Skeletal muscle tissue (tissue), 4 donors: ENCODE results near the gene R3HDM4. TPM values are rescaled to one million over a fixed set of nuclear protein-coding genes. Genes with fewer than 3 reads are reported as not detected.

Experiments
- H3K27ac ChIP-seq: one replicate; pipeline ENCODE4 v1.7.0; 2013; ENCODE audit warnings: mild to moderate bottlenecking, low read depth, low read length, inconsistent platforms
- H3K27me3 ChIP-seq, 3 donors: one replicate each; pipeline ENCODE4 v1.7.0; 2013; ENCODE audit warnings: low read length in 3 of 3; ENCODE audit not compliant: control insufficient read depth in 3 of 3, insufficient read depth in 3 of 3
- H3K36me3 ChIP-seq, 3 donors: one replicate each; pipeline ENCODE4 v1.7.0; 2013; ENCODE audit warnings: low read length in 3 of 3; ENCODE audit not compliant: control insufficient read depth in 3 of 3, insufficient read depth in 3 of 3
- H3K4me1 ChIP-seq, 3 donors: one replicate each; pipeline ENCODE4 v1.7.0; 2013; ENCODE audit warnings: low read length in 3 of 3, mild to moderate bottlenecking in 3 of 3; ENCODE audit not compliant: control insufficient read depth in 3 of 3, insufficient read depth in 3 of 3
- H3K4me3 ChIP-seq, 3 donors: one replicate each; pipeline ENCODE4 v1.7.0; 2013; ENCODE audit warnings: low read length in 3 of 3
- H3K9ac ChIP-seq, 3 donors: one replicate each; pipeline ENCODE4 v1.7.0; 2013; ENCODE audit warnings: low read length in 3 of 3, mild to moderate bottlenecking in 3 of 3, moderate library complexity in 2 of 3, low read depth in 1 of 3
- H3K9me3 ChIP-seq, 3 donors: one replicate each; pipeline ENCODE4 v1.7.0; 2013; ENCODE audit warnings: low read length in 3 of 3; ENCODE audit not compliant: control insufficient read depth in 3 of 3
- total RNA-seq: library from RNA; depleted of rRNA; stranded (reverse); fragments of >200 nt; gene quantifications from one replicate; pipeline ENCODE4 v1.2.3, GENCODE V29; 2014
- donor health status: Osteomylitis.

Gene R3HDM4
- total RNA-seq, 1 donor from 2014 or later, result 30.8 TPM

DNA sequence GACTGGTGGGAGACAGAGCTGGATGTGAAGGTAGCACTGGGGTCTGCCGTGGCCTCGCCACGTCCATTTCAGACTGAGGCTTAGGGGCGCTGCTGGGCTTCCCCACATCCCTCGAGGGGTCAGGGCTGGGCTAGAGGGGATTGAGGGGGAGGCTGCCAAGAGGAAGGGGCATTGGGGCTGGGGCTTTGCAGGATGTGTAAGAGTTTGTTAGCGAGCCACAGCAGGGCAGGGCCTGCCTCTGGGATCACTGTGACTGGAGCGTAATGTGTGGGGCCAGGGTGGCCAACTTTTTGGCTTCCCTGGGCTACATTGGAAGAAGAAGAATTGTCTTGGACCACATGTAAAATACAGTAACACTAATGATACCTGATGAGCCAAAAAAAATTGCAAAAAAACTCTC is 26.9 kb upstream of the R3HDM4 start:
- Histone ChIP-seq H3K27ac (no peak overlapping the region), H3K36me3 (no peaks in the 10 kb centered on the region), H3K4me1 (peaks cover 7 to 21% (median 12%) of the 10 kb centered on the region in 3 donors), H3K9ac (no peak overlapping the region), H3K27me3 (peaks cover 0 to 19% (median 10%) of the 10 kb centered on the region in 3 donors), H3K9me3 (no peaks in the 10 kb centered on the region), H3K4me3 (no peak overlapping the region)

DNA sequence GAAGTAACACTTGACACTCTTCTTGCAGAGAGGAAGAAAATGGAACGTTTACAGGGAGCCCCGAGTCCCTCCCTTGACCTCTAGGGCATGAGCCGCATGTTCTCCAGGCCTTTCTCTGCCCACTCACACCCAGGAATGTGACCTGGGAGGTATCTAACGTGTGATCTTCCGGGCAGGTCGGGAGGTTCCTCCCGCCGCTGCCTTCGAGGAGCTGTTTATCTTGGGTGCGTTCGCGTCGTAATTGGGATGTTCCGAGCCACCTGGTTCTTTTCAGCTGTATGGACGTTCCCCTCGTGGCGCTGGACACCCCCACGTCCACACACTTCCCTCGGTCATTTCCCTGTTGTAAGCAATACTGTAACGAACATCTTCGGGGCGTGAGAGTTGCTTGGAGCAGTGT is 26.4 kb upstream of the R3HDM4 start:
- Histone ChIP-seq H3K36me3 (no peaks in the 10 kb centered on the region), H3K27ac (no peak overlapping the region), H3K4me1 (peaks cover 11 to 26% (median 16%) of the 10 kb centered on the region in 3 donors), H3K27me3 (peaks cover 0 to 19% (median 10%) of the 10 kb centered on the region in 3 donors), H3K4me3 (no peak overlapping the region), H3K9me3 (no peaks in the 10 kb centered on the region), H3K9ac (no peak overlapping the region)

DNA sequence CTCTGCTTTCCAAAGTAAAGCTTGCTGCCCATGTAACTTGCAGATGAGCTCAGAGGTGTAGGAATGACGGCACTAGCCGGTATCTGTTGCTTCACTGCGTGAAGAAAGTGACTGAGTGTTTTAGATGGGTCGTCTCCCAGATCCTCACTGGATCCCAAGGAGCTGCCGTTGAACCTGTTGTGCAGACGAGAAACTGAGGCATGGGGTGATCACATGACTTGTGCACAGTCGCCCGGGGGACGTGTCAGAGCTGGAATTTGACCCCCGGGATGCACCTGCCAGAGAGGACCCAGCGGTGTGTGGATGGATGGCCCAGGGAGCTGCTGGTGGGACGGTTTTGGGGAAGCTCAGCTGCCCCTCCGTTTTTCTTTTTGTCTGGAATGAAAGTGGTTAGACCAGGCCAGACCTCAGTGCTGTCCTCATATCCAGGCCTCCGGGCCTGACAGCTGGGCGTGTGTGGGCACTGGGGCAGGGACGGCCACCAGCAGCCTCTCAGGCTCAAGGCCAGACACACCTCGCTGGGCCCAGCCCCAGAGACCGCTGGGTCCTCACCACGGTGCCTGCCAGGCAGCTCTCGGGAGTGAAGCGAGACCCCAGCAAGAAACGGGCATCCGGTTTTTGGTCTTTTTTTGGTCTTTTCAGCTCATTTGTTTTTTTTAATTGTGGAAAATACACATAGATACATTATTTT is 25.4 kb upstream of the R3HDM4 start:
- H3K9ac ChIP-seq, result no peak overlapping the region
- H3K4me3 ChIP-seq, result no peak overlapping the region
- H3K27ac ChIP-seq, result no peak overlapping the region
- H3K36me3 ChIP-seq, result no peaks in the 10 kb centered on the region
- H3K4me1 ChIP-seq, result peaks cover 21 to 36% (median 26%) of the 10 kb centered on the region in 3 donors
- no peaks in the 10 kb centered on the region for H3K9me3 ChIP-seq
- H3K27me3 ChIP-seq, result peaks cover 0 to 19% (median 7%) of the 10 kb centered on the region in 3 donors

DNA sequence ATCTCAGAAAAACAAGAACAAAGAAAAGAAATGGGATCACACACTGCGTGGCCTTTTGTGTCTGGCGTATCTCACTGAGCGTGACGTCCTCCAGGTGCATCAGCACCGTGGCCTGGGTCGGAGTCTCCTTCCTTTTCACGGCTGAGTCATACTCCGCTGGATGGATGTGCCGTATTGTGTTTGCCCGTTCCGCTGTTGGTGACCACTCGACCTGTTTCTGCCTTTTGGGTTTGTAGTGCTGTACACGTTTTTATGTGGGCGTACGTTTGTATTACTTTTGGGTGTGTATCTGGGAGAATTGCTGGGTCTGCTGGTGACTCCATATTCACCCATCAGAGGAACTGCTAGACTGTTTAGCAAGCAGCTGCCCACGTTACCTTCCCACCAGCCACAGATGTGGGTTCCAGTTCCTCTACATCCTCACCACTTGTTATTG is 24.3 kb upstream of the R3HDM4 start:
- Histone ChIP-seq H3K27me3 (peaks cover 0 to 24% (median 9%) of the 10 kb centered on the region in 3 donors), H3K9me3 (no peaks in the 10 kb centered on the region), H3K4me1 (peaks cover 28 to 47% (median 35%) of the 10 kb centered on the region in 3 donors), H3K9ac (no peak overlapping the region), H3K36me3 (no peaks in the 10 kb centered on the region), H3K4me3 (no peak overlapping the region), H3K27ac (no peak overlapping the region)

DNA sequence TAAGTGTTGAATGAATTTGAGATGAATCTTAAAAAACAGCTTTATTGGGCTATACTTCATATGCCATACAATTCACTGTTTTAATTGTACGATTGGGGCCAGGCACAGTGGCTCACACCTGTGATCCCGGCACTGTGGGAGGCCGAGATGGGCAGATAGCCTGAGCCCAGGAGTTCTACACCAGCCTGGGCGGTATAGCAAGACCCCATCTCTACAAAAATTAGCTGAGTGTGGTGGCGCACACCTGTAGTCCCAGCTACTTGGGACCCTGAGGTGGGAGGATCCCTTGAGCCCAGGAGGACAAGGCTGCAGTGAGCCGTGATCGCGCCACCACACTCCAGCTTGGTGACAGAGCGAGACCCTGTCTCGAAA is 23.1 kb upstream of the R3HDM4 start:
- no peaks in the 10 kb centered on the region for H3K36me3 ChIP-seq
- H3K27me3 ChIP-seq, result peaks cover 0 to 15% (median 12%) of the 10 kb centered on the region in 3 donors
- no peak overlapping the region for H3K9ac ChIP-seq
- peaks cover 25 to 39% (median 34%) of the 10 kb centered on the region in 3 donors for H3K4me1 ChIP-seq
- no peaks in the 10 kb centered on the region for H3K9me3 ChIP-seq
- H3K4me3 ChIP-seq, result no peak overlapping the region
- no peak overlapping the region for H3K27ac ChIP-seq

DNA sequence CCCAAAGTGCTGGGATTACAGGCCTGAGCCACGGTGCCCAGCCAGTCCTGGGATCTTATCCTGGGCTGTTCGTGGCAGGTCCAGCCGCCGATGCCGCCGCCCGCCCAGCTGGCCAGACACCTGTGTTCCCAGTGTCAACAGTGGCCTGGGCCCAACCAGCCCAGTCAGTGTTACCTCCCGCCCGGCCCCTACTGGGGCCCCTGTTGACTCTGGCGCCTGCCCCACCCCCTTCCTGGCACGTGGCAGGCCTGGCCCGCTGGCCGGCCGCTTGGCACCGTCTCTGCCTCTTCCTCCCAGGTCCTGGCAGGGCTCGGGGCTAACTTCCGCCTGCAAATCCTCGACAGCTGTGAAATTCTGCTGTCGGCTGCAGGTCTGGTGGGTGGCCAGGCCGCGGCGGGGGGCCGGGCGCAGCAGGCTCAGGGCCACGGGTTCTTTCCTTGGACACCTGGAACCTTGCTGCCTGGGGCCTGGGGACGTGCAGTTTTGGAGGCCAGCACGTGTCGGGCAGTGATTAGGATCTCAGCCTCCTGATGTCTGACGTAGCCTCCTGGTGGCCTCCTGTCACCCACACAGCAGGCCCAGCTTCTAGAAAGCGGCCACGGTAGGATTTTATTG is 22.0 kb upstream of the R3HDM4 start:
- Histone ChIP-seq H3K27ac (peak overlapping the region; percentile 54), H3K9ac (peak overlapping the region in 1 of 3 donors; percentile 50), H3K36me3 (peaks cover 0 to 1% (median 0%) of the 10 kb centered on the region in 3 donors), H3K4me1 (peaks cover 25 to 32% (median 28%) of the 10 kb centered on the region in 3 donors), H3K9me3 (no peaks in the 10 kb centered on the region), H3K27me3 (peaks cover 0 to 11% (median 11%) of the 10 kb centered on the region in 3 donors), H3K4me3 (no peak overlapping the region)

DNA sequence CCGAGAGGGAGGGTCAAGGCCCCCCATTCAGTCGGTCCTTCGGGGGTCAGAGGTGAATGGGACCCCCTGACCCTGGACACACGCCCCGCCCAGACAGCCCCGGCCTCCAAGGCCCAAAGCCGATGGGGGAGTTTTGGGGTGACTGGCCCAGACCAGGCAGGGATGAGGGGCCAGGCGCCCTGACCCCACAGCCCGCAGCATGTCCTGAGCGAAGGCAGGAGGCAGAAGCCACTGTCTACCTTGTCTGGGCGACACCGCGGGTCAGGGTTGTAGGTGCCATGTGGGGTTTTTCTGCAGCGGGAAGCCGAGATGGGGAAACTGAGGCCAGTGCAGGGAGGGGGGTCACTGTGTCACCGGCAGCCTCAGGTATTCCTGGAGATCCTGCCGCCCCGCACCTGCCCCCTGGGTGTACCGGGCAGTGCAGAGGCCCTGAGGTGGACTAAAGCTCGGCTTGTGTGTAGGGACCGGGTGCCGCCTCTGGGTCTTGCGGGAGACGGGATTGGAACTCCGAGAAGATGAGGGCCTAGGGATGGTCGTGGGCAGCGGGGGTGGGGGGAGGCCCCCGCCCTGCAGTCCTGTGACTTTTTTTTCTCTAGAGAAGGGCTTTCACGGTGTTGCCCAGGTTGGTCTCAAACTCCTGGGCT is 21.3 kb upstream of the R3HDM4 start:
- Histone ChIP-seq H3K9ac (peak overlapping the region in 1 of 3 donors; percentile 50), H3K27me3 (peaks cover 0 to 11% (median 11%) of the 10 kb centered on the region in 3 donors), H3K4me1 (peaks cover 25 to 32% (median 28%) of the 10 kb centered on the region in 3 donors), H3K4me3 (peak overlapping the region in 1 of 3 donors; percentile 13), H3K27ac (peak overlapping the region; percentile 54), H3K36me3 (peaks cover 0 to 1% (median 0%) of the 10 kb centered on the region in 3 donors), H3K9me3 (no peaks in the 10 kb centered on the region)

DNA sequence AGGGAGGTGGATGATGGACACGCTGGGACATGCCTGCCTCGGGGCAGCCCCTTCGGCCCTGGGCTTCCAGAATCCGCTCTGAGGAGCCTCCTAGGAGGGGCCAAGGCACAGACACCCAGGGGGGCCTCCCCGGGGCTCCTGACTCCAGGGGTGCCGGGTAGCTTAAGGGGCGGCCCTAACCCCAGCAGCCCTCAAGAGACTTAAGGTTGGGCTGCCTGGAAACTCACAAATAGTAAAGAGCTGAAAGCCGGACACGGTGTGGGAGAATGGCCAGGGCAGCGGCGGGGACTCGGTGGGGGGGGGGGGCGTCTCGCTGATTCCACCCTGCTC is 20.5 kb upstream of the R3HDM4 start:
- H3K9me3 ChIP-seq, result no peaks in the 10 kb centered on the region
- peak overlapping the region in 1 of 3 donors; percentile 45 for H3K9ac ChIP-seq
- H3K27ac ChIP-seq, result peak overlapping the region; percentile 36
- H3K36me3 ChIP-seq, result peaks cover 0 to 1% (median 0%) of the 10 kb centered on the region in 3 donors
- H3K4me1 ChIP-seq, result peaks cover 25 to 32% (median 28%) of the 10 kb centered on the region in 3 donors
- H3K4me3 ChIP-seq, result no peak overlapping the region
- H3K27me3 ChIP-seq, result peaks cover 0 to 11% (median 11%) of the 10 kb centered on the region in 3 donors

DNA sequence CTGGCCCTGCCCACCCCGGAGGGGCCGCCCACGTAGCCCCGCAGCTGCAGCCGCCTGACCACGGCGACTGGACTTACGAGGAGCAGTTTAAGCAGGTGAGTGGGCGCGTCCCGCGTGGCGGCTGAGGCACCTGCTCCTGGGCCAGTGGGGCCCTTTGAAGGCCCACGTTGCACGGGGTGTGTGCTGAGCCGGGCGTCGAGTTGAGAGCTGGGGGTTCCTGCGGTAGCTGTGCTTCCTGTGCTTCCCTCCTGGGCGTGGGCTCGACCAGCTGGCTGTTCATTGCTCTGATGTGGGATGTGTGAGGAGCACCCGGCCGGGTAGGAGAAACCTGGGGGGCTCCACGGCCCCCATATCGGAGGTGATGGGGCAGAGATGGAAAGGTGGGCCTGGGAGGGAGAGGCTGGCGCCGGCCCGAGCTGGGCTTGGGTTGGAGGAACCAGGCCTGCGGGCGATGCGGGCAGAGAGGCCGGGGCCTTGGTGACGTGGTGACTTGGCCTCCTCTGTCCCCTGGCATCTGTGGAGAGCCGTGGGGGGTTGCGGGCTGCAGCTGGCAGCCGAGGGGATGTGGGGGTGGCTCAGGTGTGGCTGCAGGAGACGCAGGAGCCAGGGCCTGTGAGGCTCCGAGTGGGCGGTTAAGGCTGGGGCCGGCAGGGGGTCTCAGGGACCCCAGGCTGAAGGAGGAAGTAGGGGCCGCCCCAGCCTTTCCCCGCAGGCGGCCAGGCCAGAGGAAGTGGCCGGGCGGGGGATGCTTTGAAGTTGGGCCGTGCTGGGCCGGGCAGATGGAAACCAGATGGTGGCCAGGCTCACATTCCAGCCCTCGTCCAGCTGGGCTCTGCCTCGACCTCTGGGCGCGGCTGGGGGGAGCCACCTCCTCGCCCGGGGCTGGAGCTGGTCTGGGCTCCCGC is 19.9 kb upstream of the R3HDM4 start:
- peaks cover 0 to 11% (median 11%) of the 10 kb centered on the region in 3 donors for H3K27me3 ChIP-seq
- H3K4me3 ChIP-seq, result no peak overlapping the region
- H3K4me1 ChIP-seq, result peaks cover 25 to 32% (median 28%) of the 10 kb centered on the region in 3 donors
- H3K9ac ChIP-seq, result peak overlapping the region in 1 of 3 donors; percentile 45
- H3K9me3 ChIP-seq, result no peaks in the 10 kb centered on the region
- peak overlapping the region; percentile 36 for H3K27ac ChIP-seq
- H3K36me3 ChIP-seq, result peaks cover 0 to 1% (median 0%) of the 10 kb centered on the region in 3 donors
